SK-N-MC (cell line): ENCODE measurements around the gene PARD3.

Experiments used
- EZH2 ChIP-seq: fragments of 200-600 bp; sonication (generic); IDR thresholded peaks from one replicate; pipeline ENCODE4 v1.6.1; 2017; ENCODE audit warnings: antibody characterized with exemption
- FOXP2 ChIP-seq: optimal IDR thresholded peaks from 2 replicates; pipeline ENCODE3; 2011; ENCODE audit warnings: mild to moderate bottlenecking, moderate library complexity; ENCODE audit not compliant: insufficient read depth; ENCODE audit errors: extremely low read length, control extremely low read depth
- POLR2AphosphoS5 ChIP-seq: IDR thresholded peaks from 2 replicates; pipeline ENCODE4 v1.6.1; 2012; ENCODE audit warnings: mild to moderate bottlenecking, low read depth, low read length, borderline replicate concordance

GRCh38 chr10:34150103-34150502 is 665.0 kb downstream of the PARD3 start:
- TF ChIP-seq EZH2: no peak
- no peak for TF ChIP-seq POLR2AphosphoS5
- TF ChIP-seq FOXP2: no peak
